GM18498 (cell line): ENCODE results near the gene LRRC25.

ENCODE experiments used
- ATAC-seq: cut with Tn5 transposase; IDR thresholded peaks from one replicate; pipeline ENCODE4 v1.9.1; 2021; ENCODE audit warnings: mild to moderate bottlenecking, moderate library complexity; ENCODE audit not compliant: unreplicated experiment

Gene LRRC25

DNA sequence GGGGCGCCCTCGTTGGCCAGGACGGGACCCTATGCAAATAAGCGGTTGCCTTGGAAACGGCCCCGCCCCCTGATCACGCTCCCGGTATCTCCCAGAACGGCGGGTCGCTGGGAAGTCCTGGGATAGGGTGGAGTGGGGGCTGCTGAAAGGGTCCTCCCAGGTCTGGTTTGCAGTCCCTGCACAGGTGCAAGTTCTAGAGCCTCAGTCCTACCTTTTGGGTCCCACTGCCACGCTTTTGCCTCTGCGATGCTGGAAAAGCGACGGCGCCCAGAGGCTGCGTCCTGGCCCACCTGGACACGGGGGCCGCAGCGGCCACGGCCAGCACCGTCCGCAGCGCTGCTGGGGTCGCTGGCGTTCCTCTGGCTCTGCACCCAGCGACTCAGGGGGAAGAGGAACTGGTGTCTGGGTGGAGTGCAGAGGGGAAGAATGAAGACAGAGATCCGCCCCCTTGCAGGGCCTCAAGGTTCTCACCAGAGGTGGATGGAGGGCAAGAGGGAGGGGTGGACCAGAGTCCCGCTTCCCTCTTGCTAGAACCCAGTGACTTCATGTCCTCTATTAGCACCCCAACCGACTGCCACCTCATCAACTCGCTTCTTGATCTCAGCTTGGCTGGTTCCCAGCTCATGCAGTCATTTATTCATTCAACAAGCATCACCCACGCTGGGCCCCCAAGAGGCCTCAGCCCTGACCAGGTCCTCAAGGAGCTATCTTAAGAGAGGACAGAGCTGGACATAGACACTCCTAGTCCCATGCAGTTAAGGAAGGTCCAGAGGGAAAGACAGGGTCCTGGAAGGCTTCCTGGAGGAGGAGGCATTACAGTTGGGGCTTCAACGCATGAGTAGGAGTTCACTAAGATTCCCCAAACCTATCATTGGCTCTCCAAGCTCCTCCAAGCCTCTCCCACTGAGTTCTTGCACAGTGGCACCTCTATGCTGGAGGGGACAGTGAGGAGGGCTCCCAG lies at the start of gene LRRC25:
Gene LRRC25, minus strand, starts transcription at position 381 of the 961 bp plus-strand sequence. CDS start 659 bp downstream, outside the sequence.
- ATAC-seq: peak; percentile 60

DNA sequence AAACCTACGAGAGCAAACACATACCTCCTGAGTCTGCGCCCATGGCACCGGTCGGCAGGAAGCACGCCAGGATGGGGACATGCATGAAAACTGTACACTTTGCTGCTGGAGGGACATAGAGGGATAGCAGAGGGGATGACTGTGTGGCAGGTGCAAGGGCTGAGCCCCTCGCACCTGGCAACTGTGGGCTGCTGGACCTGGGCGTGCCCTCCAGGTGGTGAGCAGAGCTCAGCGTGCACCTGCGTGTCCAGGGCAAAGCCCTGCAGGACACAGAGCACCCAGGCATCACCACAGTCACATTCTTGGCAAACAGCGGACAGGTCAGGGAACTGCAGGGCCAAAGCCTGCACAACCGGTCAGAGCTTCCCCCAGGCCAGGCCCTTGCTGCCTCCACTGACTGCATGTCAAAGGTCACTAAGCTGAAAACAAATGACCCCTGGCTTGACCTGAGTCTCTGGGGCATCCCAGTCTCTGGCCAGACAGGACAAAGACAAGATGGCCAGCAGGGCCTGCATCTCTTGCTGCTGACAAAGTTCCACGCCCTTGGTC lies 49.5 kb upstream of the LRRC25 start:
- ATAC-seq: no peak

DNA sequence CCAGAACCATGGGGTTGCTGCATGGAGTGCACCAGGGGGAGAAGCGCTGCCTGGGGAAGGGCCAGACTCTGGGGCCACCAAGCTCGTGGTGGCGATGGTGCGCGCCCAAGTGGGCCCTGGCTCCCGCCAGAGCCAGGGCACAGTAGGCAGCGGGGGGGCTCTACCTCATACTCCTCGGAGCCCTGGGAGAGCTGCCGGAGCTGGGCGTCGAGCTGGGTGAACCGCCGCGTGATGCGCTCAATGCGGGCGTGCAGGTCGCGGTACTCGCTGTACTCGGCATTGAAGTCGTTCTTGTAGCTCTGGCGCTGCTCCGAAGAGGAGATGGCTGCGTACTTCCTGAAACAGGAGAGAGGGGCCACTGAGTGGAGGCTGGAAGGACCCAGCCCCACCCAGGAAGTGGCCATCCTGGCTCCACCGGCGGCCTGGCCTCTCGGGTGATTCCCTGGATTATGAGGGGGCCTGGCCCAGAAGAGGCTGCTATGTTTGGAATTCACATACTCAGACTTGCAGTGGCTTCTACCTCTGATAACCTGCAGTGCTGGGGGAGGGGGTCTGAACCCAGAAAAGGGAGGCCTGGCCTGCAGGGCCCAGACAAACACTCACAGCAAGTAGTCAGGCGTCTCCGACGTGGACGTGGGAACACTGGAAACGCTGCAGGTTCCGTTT lies 48.9 kb upstream of the LRRC25 start:
- ATAC-seq: no peak

DNA sequence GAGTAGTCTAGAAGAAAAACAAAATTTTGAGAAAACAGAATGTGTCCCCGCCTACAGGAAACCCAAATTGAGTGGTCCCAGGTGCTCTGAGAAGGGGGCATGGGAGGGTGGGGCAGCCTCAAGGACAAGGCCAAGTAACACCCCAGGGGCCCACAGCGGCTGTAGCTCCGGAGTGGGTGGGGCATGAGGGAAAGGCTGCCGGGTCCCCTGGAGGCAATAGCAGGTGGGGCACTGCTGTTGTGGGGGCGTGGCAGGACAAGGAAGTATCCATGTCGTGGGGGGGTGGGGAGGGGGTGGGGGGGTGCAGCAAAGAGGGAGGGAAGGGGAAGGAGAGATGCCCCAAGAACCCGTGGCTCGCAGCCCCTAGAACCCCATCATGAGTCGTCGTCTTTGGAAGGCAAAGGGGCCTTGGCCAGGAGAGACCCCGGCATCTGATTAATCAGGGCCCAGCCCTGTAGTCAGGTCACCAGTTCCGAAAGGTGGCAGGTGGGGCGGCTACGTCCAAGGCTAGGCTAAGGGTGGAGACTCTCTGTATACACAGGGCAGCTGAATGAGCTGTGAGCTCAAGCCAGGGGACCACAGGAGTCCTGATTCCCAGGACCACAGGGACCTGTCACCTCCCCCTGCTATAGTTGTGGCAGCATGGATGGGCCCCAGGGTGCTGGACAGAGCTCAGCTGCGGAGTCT lies 48.0 kb upstream of the LRRC25 start:
- ATAC-seq: no peak

DNA sequence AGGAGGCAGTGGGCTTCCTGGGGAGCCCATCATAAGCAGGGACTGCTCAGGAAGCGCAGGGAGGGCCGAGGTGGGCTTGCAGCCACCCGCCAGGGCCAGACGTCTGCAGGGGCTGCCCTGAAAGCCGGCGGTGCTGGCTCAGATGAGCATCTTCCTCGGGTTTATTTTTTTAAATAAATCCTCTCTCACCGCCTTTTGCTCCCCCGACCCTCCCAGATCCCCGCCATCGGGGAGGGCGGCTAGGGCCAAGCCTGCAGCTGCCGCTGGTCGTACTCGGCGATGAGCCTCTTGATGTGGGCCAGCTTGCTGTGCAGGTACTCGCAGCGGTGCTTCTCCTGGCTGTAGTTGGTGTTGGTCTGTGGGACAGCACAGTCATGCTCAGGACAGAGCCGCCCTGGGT lies 47.1 kb upstream of the LRRC25 start:
- no peak for ATAC-seq

DNA sequence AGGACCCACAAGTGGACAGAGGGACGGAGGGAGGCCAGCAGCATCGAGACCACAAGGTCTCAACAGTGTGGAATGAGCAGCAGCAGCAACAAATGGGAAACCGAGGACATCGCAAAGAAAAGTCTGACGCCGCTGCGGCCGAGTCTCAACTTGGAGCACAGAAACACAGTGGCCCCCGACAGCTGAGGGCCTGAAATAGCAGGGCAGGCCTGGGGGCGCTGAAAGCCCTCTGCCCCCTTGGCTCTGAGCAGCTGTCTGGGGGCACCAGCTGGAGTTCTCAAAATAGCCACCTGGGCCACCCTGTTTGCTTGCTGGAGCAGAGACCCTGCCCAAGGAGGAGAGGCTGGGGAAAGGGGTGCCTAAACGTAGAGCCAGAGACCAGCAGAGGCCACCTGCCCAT lies 46.4 kb upstream of the LRRC25 start:
- ATAC-seq: no peak

DNA sequence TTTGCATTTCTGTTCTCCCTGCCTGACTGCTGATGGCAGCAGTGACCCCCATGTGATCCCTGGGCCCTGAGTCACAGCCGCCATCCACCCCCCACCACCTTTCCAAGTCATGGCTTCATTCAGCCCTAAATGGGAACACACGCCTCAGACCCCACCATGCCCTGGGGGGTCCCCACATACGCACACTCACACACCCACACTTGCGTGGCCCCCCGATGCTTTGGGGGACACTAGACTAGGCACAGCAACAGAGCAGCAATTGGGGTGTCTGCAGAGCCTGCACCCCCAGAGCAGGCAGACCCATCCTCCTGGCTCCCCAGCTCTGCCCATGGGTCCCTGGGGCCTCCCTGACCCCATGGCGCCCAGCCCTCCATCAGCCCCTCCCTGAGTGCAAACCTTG lies 46.0 kb upstream of the LRRC25 start:
- no peak for ATAC-seq

DNA sequence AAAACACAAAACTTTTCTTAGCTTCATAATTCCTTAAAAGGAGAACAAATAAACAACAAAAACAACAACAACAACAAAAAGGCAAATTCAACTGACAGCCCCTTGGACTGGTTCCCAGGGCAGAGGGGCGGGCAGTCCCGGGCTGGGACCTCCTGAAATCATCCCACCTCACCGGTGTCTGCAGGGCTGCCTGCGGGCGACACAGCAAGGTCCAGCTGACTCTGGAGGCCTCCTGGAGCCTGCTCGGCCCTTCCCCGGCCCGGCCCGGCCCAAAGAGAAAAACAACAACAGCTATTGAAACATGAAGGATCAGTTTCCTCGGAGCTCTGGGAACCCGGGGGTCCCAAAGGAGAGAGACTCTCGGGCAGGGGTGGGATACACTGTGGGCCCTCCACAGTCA lies 45.5 kb upstream of the LRRC25 start:
- no peak for ATAC-seq

DNA sequence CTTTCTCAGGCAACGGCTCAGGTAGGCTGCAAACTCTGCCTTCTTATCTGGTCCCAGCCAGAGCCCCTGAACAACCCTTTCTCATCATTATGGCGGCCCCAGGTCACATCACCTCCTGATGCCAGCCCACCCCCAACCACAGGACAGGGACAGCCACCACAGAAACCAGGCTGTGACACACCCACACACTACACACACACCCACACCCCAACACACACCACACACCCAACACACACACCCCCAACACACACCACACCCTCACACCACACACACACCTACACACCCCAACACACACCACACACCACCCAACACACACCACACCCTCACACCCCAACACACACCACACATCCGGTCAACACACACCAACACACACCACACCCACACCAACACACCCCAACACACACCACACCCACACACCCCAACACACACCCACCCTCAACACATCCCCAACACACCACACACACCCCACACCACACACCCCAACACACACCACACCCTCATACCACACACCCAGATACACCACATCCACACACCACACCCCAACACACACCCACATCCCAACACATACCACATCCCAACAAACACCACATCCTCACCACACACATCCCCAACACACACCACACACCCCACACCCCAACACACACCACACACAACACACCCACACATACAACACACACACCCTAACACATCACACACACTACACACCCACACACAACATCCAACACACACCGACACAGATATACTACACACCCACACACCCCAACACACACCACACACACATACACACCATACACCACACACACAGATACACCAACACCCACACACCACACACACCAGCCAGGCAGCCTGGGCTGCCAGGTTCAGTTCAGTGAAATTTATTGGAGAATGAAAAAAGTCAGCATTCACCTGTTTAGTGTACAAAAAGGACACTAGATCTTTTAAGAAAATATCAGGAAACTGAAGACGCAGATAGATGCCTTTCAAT lies 44.7 kb upstream of the LRRC25 start:
- ATAC-seq: no peak

DNA sequence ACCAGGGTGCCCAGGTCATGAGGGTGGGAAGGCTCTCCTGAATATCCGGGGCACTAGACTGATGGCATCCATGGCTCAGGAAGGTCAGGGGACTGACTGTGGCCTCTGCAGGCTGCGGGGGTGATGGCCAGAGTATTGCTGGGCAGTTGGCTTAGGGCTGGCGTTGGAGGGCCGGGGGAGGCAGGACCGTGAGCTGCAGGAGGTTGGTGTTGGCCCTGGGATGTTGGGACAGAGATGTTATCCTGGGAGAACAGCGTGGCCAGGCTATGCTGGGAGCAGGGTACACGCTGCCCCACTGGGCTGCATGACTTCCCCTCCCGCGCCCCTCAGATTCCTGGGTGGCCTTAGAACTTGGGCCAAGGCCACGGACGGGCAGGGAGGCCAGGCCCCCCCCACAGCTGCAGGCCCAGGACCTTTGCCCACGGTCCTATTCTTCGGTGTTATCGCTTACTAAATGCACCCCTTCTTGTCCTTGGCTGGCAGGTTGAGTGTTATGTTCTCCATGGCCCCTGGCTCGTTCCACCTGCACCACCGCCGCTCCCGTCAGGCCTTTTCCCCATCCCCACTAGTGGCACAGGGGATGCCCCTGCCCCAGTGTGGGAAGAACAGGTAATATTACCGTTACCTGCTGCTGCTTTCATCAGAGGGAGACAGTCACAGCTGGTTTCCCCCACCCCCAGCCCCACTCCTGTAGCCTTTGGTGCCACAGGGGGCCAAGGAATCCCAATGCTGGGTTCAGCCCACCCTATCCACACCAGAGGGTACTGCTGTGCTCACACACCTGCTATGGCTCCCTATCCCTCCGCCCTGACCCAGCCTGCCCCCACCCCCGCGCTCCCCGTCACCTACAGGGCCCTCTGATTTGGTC lies 43.7 kb upstream of the LRRC25 start:
- no peak for ATAC-seq

DNA sequence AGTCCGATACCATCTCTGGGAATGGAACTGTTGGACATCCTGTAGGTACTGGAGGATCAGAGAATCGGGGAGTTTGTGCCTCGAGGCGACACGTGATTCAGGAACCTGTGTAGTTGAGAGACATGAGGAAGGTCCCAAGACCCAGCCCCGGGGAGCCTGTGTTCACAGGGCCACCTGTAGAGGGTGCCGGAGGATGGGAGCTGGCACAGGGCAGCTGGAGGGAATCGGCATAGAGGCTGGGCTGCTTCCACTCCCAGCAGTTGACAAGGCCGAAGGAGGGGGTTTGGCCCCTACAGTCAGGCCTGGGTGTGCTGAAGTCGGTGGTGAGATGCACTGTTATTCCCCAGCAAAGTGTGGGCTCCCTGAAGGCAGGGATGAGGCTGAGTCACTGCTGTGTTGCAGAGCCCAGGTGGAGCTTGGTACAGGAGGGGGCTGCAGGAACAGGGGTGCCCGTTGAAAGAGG lies 43.0 kb upstream of the LRRC25 start:
- no peak for ATAC-seq

DNA sequence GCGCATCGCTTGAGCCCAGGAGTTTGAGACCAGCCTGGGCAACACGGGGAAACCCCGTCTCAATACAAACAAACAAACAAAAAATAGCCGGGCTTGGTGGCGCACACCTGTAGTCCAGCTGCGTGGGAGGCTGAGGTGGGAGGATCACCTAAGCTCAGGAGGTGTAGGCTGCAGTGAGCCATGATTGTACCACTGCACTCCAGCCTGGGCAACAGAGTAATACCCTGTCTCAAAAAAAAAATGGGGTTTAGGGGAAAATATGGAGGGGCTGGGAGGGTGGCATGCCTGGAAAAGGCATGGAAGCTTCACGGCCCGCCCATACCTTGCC lies 42.5 kb upstream of the LRRC25 start:
- ATAC-seq: no peak

DNA sequence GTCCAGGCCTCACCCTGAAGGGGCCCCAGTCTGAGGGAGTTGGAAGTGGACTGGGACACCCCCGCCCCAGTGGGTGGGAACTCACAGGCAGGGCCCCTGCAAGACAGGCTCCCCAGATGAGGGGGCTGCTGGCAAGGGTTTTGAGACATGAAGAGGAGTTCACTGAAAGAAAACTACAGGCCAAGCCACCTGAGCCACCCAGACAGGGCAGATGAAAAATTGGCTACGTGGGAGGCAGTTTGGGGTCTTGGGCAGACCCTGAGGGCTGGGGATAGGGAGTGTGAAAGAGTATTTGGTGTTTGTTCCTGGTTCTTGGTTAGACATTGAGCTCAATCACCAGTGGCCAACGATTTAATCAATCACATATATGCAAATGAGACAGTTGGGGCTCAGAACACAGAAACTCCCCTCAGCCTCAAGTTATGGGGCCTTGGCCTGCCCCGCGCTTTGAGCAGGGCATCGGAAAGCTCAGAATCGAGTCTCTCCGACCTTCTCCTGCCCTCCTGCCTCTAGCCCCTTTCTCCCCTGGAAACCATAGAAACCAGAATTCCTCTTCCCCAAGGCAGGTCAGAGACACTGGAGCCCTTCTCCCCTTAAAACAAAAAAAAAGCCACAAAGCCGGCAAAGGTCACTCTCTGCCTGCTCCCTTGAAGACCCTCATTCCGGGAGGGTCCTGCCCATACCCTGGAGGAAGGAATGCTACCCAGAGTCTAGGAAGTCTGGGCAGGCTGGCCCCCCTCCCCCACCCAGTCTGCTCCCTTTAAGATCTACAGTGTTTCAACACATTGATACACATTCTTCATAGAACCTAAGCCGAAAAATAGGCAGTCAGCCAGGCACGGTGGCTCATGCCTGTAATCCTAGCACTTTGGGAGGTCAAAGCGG lies 41.8 kb upstream of the LRRC25 start:
- no peak for ATAC-seq

DNA sequence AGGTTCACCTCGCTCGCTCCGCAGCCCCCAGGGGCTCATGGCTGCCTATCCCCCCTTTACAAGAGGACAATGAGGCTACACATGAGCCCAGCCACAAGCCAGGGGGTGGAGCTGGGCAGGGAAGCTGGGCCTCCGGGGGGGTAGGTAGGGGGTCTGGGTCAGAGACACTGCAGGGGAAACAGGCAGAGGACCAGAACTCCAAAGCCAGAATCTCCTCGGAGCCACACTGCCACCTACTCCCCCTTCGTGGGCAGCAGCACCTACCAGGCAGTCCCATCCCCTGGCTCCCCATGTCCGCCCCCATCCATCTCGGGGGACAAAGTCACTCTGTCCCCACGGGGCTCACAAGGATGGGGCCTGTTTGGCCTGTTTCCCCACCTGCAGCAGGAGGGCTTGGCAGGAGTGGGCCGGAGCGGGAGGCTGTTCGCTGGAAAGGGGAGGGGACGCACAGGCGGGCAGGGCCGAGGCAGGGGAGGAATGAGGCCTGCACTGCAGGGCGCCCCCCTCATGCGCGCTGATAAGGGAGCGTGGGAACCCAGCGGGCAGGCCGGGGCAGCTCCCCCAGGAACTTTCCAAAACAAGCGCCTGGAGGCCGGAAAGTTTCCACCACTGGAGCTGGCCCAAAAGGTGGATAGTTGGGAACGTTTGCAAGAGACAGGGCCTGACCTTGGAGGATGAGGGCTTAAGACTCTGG lies 41.1 kb upstream of the LRRC25 start:
- no peak for ATAC-seq

DNA sequence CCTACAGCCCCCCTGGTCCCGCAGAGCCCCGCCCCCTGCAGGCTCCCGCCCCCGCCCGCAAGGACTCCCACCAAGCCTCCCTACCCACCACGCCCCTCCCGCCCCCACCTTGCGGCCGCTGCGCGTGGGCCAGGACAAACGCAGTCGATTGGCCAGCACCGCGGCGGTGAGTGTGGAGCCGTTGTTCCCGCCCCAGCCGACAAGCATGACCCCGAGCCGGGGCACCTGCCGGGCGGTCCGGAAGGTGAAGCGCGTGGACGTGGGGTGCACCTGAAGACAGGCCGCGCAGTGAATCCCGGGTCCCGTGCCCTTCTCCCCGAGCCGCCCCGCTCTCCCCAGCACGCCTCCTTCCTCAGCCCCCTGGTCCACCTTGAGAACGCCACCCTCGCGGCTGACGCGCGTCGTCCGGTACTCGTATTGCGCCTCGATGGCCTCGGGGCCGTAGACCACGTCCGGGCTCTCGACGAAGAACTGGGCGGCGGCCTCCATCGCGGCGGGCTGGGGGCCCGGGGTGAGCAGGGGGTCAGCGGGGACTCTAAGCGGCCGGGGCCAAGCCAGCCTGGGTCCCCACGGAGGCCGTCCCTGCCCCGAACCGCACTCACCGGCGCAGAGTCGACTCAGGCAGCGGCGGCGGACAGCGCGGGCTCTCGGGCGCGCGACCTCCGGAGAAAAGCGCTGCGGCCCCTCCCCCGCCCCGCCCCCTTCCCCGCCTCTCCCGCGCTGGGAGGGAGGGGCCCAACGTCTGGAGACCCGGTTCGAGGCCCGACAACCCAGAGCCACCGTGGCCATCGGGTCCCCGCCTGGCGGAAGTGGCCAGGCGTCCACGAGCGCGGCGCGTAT lies 40.3 kb upstream of the LRRC25 start, which contains the start of gene ISYNA1:
Gene ISYNA1, minus strand, starts transcription at position 643 of the 840 bp plus-strand sequence. Its CDS starts 154 bp downstream, at position 489.
- no peak for ATAC-seq

DNA sequence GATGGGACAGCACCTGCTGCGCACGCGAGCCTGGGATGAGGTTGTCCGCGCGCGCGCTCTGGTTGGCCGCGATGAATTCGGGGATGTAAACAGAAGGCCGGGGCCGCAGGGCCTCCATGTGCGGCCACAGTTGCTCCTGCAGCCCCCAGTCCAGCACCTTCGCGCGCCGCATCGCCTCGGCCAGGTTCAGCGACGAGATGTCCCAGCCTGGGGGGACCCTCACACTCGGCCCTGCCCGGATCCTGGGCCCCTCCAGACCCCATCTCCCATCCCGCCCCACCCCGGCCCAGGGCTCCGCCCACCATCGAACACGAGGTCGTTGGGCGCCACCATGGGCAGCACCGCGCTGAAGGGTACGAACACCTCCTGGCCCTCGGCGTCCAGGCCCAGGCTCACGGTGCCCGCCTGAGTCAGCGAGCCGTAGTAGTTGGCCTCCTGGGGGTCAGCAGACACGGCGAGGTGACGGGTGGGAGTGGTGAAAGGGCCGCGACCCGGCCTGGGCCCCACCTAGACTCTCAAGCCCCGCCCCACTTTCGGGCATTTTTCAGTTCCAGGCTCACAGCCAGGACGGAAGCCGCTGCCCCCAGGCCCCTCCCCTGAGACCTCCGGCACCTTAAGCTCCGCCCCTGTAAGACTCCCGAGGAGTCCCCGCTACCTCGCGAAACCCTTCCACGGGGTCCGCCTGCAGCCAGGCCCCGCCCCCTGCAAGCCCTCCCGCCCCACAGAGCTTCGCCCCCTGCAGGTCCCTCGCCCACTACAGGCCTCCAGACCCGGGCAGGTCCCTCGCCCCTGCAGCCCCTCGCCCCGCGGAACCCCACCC lies 39.5 kb upstream of the LRRC25 start:
- ATAC-seq: peak; percentile 44
